ENCODE results near the gene NCF4. TPM values are rescaled to one million over a fixed set of nuclear protein-coding genes. Genes with fewer than 3 reads are reported as not detected.

The NCF4 gene
- total RNA-seq, 2 donors from 2014 or later, result 4.4 to 8.5 TPM

DNA sequence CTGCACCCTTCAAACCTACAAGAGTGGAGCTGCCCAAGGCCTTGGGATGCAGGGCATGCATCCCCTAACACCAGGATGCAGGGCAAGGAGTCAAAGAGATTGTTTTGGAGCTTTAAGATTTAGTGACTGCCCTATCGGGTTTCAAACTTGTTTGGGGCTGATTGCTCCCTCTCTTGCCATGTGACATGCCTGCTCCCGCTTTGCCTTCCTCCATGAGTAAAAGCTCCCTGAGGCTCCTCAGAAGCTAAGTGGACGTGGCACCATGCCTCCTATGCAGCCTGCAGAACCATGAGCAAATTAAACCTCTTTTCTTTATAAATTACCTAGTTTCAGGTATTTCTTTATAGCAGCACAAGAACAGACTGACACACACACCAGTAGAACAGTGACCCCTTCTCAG, 36.8 kb downstream of the NCF4 start:
- TF ChIP-seq, protein P1, sequence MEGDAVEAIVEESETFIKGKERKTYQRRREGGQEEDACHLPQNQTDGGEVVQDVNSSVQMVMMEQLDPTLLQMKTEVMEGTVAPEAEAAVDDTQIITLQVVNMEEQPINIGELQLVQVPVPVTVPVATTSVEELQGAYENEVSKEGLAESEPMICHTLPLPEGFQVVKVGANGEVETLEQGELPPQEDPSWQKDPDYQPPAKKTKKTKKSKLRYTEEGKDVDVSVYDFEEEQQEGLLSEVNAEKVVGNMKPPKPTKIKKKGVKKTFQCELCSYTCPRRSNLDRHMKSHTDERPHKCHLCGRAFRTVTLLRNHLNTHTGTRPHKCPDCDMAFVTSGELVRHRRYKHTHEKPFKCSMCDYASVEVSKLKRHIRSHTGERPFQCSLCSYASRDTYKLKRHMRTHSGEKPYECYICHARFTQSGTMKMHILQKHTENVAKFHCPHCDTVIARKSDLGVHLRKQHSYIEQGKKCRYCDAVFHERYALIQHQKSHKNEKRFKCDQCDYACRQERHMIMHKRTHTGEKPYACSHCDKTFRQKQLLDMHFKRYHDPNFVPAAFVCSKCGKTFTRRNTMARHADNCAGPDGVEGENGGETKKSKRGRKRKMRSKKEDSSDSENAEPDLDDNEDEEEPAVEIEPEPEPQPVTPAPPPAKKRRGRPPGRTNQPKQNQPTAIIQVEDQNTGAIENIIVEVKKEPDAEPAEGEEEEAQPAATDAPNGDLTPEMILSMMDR (IDR thresholded peaks at IDR 0.05), result no peak
- intact Hi-C loops (cut with DNase I), result no loop called here
- no peaks in the 10 kb centered on the region for H3K4me1 ChIP-seq

DNA sequence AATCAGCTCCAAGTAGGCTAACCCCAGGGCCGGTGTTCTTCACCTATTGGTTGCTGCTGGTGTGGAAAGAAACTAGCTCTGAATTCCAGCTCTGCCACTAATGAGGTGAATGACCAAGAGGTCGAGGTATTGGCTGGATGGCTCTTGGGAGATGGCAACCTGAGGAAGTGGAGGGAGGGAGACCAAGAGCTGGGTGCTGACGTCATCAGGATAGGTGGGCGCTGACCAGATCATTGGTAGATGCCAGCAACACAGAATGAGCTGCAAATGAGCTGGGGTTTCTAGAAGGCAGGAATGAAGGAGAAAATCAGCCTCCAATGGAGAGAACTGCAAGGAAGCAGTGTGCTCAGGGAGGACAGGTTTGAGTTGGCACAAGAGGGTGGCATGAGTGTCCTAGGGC, 37.9 kb downstream of the NCF4 start:
- H3K9me3 ChIP-seq, result no peaks in the 10 kb centered on the region
- no peaks in the 10 kb centered on the region for H3K36me3 ChIP-seq
- TF ChIP-seq, protein P1 (IDR thresholded peaks at IDR 0.05), result no peak
- intact Hi-C loops (cut with DNase I), result no loop called here
- no peak overlapping the region for H3K9ac ChIP-seq (ENCODE audit: low read depth in 2 of 2, low read length in 2 of 2)
- H3K4me3 ChIP-seq, result no peak overlapping the region
- no peak for DNase-seq
- no peaks in the 10 kb centered on the region for H3K4me1 ChIP-seq
- H3K27ac ChIP-seq, result no peak overlapping the region
- H3K27me3 ChIP-seq, result no peaks in the 10 kb centered on the region

More for the DNA sequence above, 36.8 kb downstream of the NCF4 start:
- Histone ChIP-seq H3K9me3 (no peaks in the 10 kb centered on the region), H3K27ac (no peak overlapping the region), H3K4me3 (no peak overlapping the region), H3K9ac (ENCODE audit: low read depth in 2 of 2, low read length in 2 of 2) (no peak overlapping the region), H3K27me3 (no peaks in the 10 kb centered on the region), H3K36me3 (no peaks in the 10 kb centered on the region)
- no peak for DNase-seq

DNA sequence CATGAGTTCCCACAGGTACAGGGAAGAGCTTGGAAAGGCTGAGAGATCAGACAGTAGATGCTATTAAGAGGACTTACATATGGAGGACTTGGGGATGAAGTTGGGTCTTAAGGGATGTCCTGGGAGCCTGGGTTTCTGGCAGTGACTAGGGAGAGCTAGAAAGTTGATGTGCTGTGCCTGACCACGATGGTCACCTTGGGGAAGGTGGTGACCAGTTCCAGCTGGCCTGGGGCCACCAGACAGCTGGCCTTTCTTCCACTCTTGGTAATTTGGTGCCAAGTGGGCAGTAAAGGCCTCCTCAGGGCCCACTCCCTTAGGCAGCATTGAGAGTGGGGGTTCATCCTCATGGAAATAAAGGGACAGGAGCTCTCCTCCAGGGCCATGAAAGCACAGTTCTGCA, 38.7 kb downstream of the NCF4 start:
- no peaks in the 10 kb centered on the region for H3K4me1 ChIP-seq
- TF ChIP-seq, protein P1 (IDR thresholded peaks at IDR 0.05), result no peak
- no peak for DNase-seq
- intact Hi-C loops (cut with DNase I), result no loop called here
- no peaks in the 10 kb centered on the region for H3K36me3 ChIP-seq
- H3K4me3 ChIP-seq, result no peak overlapping the region
- no peaks in the 10 kb centered on the region for H3K9me3 ChIP-seq
- H3K27me3 ChIP-seq, result no peaks in the 10 kb centered on the region
- H3K9ac ChIP-seq (ENCODE audit: low read depth in 2 of 2, low read length in 2 of 2), result no peak overlapping the region
- no peak overlapping the region for H3K27ac ChIP-seq

DNA sequence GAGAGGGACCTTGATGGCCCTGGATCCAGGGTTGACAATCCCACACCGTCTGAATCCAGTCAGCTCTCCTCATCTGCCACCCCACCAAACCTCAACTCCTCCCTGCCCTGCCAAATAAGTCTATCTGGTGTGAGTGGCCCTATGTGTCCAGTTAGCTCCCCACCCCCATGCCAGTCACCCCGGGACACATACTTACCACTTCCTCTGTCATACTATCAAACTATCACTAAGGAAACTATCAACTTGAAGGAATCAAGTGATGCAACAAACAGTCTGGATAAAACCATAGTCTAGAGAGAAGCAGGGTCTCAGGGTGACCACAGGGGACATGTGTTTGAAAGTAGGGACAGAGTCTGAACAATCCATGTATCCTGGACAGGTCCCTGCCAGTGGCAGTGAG, 39.4 kb downstream of the NCF4 start:
- intact Hi-C loops (cut with DNase I), result no loop called here
- TF ChIP-seq, protein P1 (IDR thresholded peaks at IDR 0.05), result no peak
- Histone ChIP-seq H3K9ac (ENCODE audit: low read depth in 2 of 2, low read length in 2 of 2) (no peak overlapping the region), H3K9me3 (no peaks in the 10 kb centered on the region), H3K4me3 (no peak overlapping the region), H3K27me3 (no peaks in the 10 kb centered on the region), H3K36me3 (no peaks in the 10 kb centered on the region), H3K27ac (no peak overlapping the region), H3K4me1 (no peaks in the 10 kb centered on the region)
- DNase-seq, result no peak

DNA sequence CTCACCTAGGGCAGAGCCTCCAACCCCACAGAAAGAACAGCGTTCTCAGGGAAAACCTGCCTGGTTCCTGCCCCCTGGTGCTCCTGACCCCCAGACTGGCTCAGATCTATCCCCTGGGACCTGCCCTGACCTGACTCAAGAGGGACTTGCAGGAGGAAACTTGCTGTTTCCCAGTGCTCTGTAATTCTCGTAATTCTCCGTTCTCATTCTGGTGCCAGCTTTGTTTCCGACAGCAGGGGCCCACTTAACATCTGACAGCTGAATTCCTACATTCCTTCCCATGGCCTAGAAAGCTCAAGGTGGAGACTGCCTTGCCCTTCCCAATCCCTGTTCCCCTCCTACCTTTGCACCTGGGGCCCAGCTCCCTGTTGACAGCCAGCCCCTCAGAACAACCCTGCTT, 40.1 kb downstream of the NCF4 start:
- Histone ChIP-seq H3K9ac (ENCODE audit: low read depth in 2 of 2, low read length in 2 of 2) (no peak overlapping the region), H3K9me3 (no peaks in the 10 kb centered on the region), H3K27me3 (no peaks in the 10 kb centered on the region), H3K4me1 (no peaks in the 10 kb centered on the region), H3K36me3 (no peaks in the 10 kb centered on the region), H3K4me3 (no peak overlapping the region), H3K27ac (no peak overlapping the region)
- intact Hi-C loops (cut with DNase I), result no loop called here
- TF ChIP-seq, protein P1 (IDR thresholded peaks at IDR 0.05), result no peak
- no peak for DNase-seq

All from colonic mucosa (tissue), 4 donors.